HG03108 (cell line): Measurements from ENCODE around the gene SSBP3.
"Not testable (repeated sequence)": the region's sequence is repeated elsewhere in the genome, so short reads cannot be mapped to it uniquely, and the experiment has no call there.

Source experiments
- ATAC-seq: cut with Tn5 transposase; IDR thresholded peaks from one replicate; pipeline ENCODE4 v1.9.1; 2021; ENCODE audit warnings: moderate library complexity; ENCODE audit not compliant: unreplicated experiment

Gene SSBP3

GRCh38 chr1:54406339-54407153 lies at the start of gene SSBP3:
TSS of gene SSBP3 (minus strand) at chr1:54406394.
- peak; percentile 87 for ATAC-seq

- no peak for ATAC-seq
These were observed 47.3 kb upstream of the SSBP3 start for GRCh38 chr1:54453509-54453908.

GRCh38 chr1:54453022-54453421 lies 46.8 kb upstream of the SSBP3 start:
- ATAC-seq = no peak

GRCh38 chr1:54449431-54449830 lies 43.2 kb upstream of the SSBP3 start:
- not testable (repeated sequence) for ATAC-seq

- ATAC-seq = not testable (repeated sequence)
These were observed 42.6 kb upstream of the SSBP3 start for GRCh38 chr1:54448801-54449200.

- ATAC-seq = not testable (repeated sequence)
These were observed 40.9 kb upstream of the SSBP3 start for GRCh38 chr1:54447081-54447480.

GRCh38 chr1:54442185-54442584 lies 36.0 kb upstream of the SSBP3 start:
- ATAC-seq = no peak

GRCh38 chr1:54439550-54440223 lies 33.5 kb upstream of the SSBP3 start:
- ATAC-seq = no peak

GRCh38 chr1:54437783-54438182 lies 31.6 kb upstream of the SSBP3 start:
- no peak for ATAC-seq

- ATAC-seq = no peak
These were observed 30.6 kb upstream of the SSBP3 start for GRCh38 chr1:54436826-54437225.

GRCh38 chr1:54429838-54430237 lies 23.6 kb upstream of the SSBP3 start:
- ATAC-seq = no peak

GRCh38 chr1:54428837-54429518 lies 22.8 kb upstream of the SSBP3 start:
- ATAC-seq = no peak

- ATAC-seq = no peak
These were observed 19.0 kb upstream of the SSBP3 start for GRCh38 chr1:54425152-54425584.

- no peak for ATAC-seq
These were observed 18.2 kb upstream of the SSBP3 start for GRCh38 chr1:54424398-54424797.

- no peak for ATAC-seq
These were observed 14.9 kb upstream of the SSBP3 start for GRCh38 chr1:54421101-54421504.

- not testable (repeated sequence) for ATAC-seq
These were observed 12.4 kb upstream of the SSBP3 start for GRCh38 chr1:54418598-54418997.

- no peak for ATAC-seq
These were observed 10.9 kb upstream of the SSBP3 start for GRCh38 chr1:54417123-54417522.

- no peak for ATAC-seq
These were observed 10.2 kb upstream of the SSBP3 start for GRCh38 chr1:54416435-54416834.

- ATAC-seq = no peak
These were observed 9.8 kb upstream of the SSBP3 start for GRCh38 chr1:54415991-54416390.

GRCh38 chr1:54415533-54415932 lies 9.3 kb upstream of the SSBP3 start:
- ATAC-seq = no peak

GRCh38 chr1:54413732-54414131 lies 7.5 kb upstream of the SSBP3 start:
- ATAC-seq = no peak

- ATAC-seq = no peak
These were observed 7.1 kb upstream of the SSBP3 start for GRCh38 chr1:54413295-54413694.
